Activated T-helper 1 cell treated with Interleukin-2 at 50 U/mL for 16 hours (primary cell): Measurements from ENCODE around the gene GPATCH8.
"Not testable (repeated sequence)": the region's sequence is repeated elsewhere in the genome, so short reads cannot be mapped to it uniquely, and the experiment has no call there.

Source experiments
- DNase-seq: peaks from one replicate; pipeline ENCODE4 v3.0.0-alpha.2; 2020; ENCODE audit warnings: low read depth

Gene GPATCH8

DNA sequence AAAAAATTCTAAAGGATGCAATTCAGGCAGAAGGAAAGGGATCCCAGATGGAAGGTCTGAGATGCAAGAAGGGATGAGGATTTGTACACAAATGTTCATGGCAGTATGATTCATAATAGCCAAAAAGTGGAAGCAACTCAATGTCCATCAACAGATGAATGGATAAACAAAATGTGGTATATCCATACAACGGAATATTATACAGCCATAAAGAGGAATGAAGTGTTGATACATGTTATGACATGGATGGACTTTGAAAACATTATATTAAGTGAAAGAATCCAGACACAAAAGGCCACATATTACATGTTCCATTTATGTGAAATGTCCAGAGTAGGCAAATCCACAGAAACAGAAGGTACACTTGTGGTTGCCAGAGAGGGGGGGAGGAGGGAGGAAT, 23.9 kb upstream of the GPATCH8 start:
- no peak for DNase-seq

DNA sequence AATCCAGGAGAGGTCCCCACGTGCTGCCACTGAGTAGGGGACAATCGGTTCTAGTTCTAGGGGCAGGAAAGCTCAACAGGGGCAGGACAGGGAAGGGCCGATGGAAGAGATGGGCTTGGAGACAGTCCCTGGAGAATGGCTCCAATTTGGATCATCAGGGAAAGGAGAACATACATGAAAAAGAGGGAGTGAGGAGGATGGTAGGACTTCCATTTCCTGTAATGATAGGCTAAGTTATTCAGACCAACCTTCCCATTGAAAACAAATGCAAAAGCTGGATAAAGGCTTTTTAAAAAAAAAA, 20.4 kb upstream of the GPATCH8 start:
- DNase-seq: no peak

DNA sequence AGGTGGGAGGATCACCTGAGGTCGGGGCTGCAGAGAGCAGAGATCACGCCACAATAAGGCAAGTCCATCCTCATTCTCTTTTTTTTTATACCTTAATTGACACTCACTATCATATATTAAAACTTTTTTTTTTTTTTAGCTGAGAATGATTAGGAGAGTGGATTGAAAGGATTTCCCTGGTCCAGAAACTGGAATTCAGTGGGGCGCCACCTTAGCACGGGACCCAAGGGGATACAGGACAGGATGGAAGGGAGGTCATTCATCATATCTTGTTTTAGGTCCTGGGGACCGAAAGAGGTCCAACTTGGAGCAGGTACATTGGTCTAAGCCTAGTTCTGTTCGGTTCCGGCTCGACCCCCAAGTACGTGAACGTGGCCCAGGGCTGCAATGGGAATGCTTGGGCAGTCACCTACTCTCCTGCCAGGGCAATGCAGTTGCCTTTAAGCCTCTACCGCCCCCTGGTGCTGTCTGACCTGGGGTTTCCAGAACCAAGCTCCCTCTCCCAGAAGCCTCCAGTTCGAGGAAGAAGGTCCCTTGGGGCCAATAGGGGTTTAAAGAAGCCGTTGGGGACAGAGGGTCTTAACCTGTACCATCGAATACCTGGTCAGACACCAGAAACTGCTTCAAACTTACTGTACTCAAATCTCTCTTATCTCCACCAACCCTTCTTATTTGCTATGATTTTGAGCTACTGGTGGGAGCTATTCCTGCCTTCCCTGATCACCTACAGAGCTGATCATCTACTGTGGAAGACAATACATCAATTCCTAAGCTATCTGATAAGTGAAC, 19.9 kb upstream of the GPATCH8 start:
- no peak for DNase-seq

DNA sequence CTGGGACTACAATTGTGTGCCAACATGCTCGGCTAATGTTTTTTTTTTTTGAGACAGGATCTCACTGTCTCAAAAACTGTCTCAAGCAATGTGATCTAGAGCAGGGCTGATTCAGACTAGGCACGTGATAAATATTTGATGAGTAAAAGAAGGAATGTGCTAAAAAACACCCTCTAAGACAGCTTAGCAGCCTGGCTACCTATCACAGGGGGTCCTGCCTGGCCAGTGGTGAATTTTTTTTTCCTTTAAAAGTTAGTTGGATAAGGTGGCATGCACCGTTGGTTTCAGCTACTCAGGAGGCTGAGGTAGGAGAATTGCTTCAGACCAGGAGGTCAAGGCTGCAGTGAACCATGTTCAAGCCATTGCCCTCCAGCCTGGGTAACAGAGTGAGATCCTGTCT, 14.8 kb upstream of the GPATCH8 start:
- DNase-seq: no peak

DNA sequence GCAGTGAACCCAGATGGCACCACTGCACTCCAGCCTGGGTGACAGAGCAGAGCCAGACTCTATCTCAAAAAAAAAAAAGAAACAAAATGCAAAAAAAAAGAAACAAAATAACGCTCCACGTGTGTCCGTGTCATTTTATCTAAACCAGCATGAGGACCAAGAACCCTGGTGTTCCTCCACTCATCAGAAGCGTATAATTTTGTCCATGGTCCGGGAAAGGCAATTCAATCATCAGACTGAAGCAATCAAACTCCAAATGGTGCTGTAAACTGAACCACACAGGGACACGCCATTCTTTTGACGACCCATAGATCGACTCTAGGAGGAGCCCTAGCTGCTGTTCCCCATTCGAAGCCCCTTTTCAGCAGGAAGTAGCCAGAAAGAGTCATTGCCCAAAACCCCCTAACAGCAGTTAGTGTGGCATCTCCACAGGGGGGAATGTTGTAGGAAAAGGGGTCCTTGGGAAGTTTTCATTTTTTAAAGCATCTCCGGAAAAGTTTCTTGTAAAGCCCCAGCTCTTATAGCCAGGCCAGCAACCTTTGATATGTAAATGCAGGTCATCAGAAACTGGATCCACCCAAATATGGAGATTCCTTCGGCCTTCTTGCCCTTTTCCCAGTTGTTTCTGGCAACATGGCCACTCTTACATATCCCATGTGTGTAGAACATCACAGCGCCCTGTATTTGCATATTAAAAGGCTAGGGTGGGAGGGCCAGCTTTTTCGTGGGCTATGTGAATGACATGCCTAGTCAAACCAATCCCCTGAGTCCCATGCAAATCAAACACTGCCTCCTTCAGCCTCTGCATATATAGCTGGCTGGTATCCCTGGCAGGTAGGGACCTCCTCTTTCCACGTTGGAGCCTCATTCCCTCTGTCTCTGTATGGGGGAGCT, 8.3 kb upstream of the GPATCH8 start:
- not testable (repeated sequence) for DNase-seq

DNA sequence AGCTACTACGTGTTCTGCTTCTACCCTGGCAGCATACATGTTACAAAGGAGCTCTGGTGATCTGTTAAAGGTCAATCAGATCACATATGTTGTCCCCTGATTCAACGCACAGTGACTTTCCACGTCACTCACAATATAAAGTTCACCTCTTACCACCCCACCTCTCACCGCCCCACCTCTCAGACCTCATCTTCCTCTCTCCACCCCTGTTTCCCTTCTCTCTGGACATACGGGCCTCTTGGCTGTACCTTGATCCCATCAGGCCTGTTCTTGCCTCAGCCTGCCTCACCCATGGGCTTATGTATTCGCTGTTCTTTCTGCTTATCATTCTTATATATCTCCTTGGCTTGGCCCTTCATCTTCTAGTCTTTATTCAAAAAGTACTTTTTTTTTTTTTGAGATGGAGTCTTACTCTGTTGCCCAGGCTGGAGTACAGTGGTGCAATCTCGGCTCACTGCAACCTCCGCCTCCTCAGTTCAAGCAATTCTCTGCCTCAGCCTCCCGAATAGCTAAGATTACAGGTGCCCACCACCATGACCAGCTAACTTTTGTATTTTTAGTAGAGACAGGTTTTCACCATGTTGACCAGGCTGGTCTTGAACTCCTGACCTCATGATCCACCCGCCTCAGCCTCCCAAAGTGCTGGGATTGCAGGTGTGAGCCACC, 3.9 kb upstream of the GPATCH8 start:
- DNase-seq: not testable (repeated sequence)

DNA sequence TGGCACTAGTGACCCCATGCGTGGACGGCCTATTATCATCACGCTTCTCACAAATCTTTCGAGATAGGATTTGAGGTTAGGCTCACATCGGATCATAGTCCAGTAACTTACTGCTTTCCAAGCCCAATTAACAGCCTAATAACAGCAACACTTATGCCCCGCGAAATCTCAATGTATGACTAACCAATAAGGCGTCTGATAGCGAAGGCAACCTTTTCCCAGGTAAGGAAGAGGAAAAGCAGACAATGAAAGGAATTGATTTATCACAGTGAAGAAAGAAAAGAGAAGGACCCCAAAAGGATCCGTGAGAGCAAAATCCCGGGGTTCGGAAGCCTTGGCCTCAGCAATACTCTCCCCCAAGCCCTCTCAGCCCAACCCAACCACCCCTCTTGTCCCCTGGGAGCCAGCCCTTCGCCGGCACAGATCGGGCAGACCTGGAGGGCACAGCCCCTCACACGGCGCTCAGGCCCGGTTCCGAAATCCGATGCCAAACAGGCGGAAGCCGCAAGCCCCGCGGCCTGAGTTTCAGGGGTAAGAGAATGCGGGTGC, 534 bp downstream of the GPATCH8 start:
- DNase-seq: peak; percentile 8

DNA sequence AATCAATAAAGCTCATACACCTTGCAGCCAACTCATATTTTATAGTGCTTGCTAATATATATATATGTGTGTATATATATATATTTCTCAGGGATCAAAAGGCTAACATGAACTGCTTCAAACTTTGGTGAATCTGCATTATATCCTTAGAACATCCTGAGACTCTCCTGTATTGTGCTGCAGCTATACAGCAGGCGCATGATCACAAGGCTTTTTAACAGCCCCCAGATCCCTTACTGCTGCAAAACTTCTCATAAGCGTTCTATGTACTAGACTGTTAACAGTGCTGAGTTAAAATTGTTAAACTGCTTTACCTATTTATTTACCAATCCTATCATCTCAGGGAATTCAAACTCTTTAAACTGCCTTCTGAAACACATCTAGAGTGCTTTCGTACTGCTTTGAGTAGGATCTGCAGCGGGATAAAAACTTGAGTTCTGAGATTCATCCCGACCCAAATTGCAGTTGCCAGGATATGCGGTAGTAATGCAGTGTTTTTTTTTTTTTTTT, 1.3 kb downstream of the GPATCH8 start:
- no peak for DNase-seq

DNA sequence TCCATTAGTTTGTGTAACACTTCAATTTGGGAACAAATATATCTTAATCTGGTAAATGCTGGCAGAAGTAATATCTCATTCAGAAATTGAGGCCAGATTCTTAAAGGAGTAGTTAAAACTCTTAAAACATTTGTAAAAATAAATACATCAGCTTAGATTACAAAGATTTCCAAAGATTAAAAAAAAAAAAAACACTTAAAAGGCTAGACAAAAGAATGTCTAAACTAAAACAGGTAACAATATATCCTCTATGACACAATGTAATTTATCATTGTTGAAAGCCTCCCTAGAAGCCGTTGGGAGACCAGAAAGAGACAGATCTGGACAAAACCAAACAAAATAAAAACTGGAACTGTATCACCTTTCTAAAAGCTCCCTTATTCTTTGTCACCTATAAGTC, 3.5 kb downstream of the GPATCH8 start:
- no peak for DNase-seq

DNA sequence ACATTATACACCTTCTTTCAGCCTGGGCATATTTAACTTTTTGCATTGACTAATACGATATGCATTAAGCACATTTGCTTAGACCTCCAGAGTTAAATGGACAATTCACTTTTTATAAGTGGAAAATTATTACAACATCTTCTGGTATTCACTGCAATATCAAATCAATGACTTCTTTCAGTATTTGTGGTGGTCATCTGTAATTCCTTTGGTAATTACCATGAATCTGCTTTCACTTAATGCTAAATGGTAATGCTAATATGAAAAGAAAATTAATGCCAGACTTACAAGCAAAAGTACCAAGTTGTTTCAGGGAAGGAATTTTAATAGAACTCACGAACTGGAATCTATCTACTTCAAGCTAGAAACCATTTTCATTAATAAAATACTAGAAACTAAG, 6.4 kb downstream of the GPATCH8 start:
- no peak for DNase-seq

DNA sequence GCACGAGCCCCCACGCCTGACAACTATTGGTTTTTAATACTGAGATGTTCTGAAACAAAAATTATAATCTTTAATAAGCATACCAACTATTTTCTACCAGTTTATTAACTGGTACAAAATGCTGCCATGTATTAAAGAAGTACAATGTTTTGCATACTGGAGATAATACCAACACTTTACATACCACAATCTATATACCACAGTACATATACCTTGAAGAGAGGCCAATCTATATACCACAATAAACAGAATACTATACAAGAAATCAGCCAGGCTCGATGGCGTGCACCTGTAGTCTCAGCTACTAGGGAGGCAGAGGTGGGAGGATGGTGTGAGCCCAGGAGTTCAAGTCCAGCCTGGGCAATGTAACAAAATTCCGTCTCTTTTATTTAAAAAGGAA, 9.9 kb downstream of the GPATCH8 start:
- no peak for DNase-seq

DNA sequence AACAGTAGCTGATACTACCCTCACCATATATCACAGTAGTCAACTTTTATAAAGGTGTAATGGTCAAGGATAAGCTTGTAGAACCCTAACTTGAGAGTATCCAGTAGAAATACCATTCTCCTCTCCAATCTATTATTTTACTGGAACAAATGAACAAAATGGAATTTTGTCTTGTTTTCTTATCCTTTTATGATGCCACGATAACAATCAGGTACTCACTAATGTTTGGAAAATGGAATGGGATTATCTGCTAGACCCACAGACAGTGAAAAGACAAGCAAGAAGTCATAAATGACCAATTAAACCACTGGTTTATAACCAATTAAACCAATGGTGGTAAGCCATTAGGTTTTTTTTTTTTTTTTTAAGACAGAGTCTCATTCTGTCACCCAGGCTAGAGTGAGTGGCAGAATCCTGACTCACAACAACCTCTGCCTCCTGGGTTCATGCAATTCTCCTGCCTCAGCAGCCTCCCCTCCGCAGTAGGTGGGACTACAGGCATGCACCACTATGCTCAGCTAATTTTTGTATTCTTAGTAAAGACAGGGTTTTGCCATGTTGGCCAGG, 10.4 kb downstream of the GPATCH8 start:
- DNase-seq: no peak

DNA sequence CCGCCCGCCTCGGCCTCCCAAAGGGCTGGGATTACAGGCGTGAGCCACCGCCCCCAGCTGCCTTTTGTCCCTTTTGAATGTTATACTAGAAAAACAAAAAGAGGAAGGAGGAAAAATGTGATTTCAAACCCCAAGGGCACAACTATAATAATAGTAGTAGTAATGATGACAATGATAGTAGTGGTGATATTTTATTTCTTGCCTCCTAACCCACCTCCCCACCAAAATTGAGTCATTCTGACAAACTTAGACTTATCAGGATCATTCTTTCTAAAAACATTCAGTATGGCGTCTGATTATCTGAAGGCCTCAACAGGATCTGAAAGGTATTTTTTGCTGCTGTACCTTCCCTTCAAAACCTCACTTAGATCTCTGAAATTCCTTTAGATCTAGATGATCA, 13.6 kb downstream of the GPATCH8 start:
- DNase-seq: no peak

DNA sequence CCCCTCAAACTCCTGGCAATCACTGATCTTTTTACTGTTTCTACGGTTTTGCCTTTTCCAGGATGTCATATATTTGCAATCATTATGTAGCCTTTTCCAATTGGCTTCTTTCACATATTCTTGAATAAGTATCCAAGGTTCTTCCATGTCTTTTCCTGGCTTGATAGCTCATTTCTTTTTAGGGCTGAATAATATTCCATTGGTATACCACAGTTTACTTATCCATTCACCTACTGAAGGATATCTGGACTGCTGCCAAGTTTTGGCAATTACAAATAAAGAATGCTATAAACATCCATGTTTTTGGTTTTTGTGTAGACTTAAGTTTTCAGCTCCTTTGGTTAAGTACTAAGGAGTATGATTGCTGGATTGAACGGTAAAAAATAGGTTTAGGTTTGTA, 16.0 kb downstream of the GPATCH8 start:
- DNase-seq: no peak

DNA sequence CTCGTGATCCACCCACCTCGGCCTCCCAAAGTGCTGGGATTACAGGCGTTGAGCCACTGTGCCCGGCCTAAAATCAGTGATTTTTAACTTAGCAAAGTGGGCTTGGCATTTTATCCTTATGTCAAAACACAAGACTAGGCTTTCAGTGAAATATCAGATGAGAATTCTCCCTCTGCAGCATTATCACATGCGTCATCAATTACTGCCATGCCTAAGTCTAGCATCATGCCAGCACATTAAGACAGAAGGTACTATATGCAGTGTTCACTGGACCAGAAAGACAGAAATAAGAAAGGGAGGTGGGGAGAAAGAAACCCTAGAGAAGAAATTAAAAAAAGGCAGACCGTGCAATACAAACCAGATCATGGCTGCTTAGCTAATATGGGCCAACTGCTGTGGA, 29.8 kb downstream of the GPATCH8 start:
- DNase-seq: no peak

DNA sequence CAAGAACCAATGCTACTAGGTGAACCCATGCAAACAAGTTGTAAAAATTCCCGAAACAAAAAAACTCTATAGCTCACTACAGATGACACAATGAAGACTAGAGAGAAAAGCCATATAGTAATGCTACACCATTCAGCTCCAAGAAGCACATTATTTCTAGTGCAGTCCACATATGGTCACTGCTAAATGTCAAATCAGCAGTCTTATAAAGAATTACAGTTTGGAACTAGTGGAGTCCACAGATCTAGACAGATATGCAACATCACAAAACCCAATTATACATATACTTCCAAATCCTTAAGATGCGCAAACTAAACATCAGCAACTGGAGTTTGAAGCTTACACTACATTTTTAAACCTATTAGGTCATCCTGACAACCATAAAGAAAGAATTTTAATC, 33.5 kb downstream of the GPATCH8 start:
- DNase-seq: no peak

DNA sequence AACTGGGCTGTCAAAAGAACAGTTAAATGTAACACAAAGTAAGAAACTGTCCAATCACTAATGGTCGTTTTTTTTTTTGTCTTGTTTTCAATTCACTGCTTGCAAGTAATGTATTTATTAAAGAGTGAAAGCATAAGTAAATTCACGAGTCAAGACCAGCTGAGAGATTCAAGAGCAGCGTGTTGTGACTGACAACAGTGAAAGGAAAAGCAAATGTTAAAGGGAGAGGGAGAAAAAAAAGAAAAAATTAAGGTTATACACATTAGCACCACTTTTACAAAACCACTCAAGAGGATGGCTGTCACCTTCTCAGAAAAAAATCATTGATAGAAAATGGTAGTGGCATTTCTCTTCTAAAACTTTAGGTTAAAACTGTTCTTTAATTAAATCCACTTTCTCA, 36.1 kb downstream of the GPATCH8 start:
- DNase-seq: no peak

DNA sequence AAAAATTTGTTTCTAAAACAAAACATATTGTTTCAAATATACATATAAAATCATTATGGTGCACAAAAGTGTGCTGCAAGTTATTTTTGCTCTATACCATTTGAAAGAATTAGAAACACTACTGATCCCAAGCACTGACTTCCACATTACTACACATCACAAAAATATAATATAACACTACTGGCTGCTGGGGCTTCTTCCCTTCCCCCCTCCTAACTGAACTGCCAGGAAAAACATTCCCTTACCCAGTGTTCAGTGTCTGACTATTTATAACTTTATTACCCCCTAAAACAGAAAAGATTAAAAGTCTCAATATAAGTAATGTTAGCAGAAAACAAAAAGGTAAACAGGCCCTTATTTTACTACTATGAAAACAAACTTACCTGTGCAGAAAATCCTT, 36.9 kb downstream of the GPATCH8 start:
- no peak for DNase-seq

DNA sequence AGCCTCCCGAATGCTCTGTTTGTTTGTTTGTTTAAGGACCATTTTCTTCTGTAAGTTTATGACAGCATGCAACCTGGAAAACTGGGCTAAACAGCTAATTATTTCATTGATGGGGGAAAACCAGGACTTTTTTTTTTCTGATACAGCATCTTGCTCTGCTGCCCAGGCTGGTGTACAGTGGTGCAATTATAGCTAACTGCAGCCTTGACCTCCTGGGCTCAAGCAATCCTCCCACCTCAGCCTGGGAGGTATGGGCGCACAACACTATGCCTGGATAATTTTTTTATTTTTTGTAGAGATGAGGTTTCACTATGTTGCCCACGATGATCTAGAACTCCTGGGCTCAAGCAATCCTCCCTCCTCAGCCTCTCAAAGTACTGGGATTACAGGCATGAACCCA, 37.3 kb downstream of the GPATCH8 start:
- DNase-seq: no peak

DNA sequence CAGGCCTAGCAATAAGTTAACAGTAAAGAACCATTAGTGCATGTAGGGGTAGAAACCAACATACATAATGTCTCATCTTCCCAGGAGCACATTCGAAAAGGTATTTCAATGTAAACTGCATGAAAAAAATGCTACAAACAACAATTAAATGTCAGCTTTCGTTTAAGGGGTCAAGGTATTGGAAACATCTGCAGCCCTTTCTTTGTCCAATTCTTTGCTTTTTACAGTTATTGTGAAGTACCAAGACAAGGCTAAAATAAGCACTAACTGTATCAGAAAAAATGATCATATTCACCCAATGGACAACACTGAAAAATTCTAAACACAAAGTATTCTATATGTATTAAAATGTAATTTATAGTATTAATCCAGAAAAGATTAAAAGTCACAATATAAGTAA, 37.9 kb downstream of the GPATCH8 start:
- DNase-seq: no peak

DNA sequence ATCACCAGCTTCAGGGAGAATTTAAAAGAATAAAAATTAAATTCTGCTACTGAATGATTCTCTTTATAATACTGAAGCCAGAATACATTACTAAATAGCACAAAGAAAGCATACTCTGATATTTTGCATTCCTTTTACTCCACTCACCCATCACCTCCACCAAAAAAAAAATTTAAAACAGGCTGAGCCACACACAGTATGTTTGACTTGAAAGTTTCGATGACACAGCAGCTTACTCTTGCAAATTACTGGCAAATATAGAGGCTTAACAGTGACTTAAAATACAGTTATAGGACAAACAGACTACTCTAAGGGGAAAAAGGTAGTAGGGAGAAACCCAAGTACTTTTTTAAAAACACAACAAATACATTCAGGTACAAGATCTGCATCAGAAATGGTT, 39.2 kb downstream of the GPATCH8 start:
- DNase-seq: no peak

DNA sequence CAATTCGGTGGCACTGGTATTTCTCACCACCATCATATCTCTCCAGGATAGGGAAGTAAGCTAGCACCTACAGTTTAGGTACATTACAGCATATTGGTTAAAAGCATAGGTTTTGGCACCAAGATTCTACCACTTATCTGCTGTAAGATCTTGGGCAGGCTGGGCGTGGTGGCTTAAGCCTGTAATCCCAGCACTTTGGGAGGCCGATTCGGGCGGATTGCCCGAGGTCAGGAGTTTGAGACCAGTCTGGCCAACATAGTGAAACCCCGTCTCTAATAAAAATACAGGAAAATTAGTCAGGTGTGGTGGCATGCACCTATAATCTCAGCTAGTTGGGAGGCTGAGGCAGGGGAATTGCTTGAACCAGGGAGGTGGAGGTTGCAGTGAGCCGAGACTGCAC, 51.4 kb downstream of the GPATCH8 start:
- DNase-seq: no peak
